Measurements from ENCODE around the gene USF3.
A peak's percentile ranks its signal among the peaks of the same experiment; 100 is the strongest.

Gene USF3

DNA sequence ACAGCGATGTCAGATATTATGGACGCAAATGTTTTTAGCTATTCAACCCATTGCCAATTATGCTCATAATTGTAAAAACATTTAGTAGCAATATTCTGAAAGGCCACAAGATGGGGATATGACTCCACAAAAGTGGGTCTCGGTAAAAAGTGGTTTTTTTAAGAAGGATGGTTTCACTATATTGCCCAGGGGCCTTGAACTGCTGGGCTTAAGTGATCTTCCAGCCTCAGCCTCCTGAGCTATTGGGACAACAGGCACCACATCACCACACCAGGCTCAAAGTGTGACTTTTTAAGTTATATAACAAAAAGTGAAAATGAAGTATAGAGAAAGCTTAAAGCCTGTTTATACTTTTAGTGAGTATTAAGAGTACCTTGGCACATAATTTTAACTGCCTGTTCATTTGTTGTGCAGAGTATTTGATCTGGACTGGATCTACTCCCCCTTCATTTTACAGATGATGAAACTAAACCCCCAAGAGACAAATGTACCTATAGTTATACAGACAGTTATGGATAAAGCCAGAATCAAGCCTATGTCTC, 40.2 kb upstream of the USF3 start:
- DNase-seq (ENCODE audit: low read depth) = peak; percentile 77
- TF ChIP-seq, protein P1, sequence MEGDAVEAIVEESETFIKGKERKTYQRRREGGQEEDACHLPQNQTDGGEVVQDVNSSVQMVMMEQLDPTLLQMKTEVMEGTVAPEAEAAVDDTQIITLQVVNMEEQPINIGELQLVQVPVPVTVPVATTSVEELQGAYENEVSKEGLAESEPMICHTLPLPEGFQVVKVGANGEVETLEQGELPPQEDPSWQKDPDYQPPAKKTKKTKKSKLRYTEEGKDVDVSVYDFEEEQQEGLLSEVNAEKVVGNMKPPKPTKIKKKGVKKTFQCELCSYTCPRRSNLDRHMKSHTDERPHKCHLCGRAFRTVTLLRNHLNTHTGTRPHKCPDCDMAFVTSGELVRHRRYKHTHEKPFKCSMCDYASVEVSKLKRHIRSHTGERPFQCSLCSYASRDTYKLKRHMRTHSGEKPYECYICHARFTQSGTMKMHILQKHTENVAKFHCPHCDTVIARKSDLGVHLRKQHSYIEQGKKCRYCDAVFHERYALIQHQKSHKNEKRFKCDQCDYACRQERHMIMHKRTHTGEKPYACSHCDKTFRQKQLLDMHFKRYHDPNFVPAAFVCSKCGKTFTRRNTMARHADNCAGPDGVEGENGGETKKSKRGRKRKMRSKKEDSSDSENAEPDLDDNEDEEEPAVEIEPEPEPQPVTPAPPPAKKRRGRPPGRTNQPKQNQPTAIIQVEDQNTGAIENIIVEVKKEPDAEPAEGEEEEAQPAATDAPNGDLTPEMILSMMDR (conservative IDR thresholded peaks at IDR 0.05; ENCODE audit: control insufficient read depth, insufficient read depth, low read depth, low read length) = peak; percentile 69
- no peak overlapping the region for H3K4me3 ChIP-seq (ENCODE audit: control insufficient read depth, low read depth, low read length)

- H3K4me3 ChIP-seq (ENCODE audit: control insufficient read depth, low read depth, low read length) = no peak overlapping the region
These were observed 35.3 kb upstream of the USF3 start for GRCh38 chr3:113731694-113732093.

DNA sequence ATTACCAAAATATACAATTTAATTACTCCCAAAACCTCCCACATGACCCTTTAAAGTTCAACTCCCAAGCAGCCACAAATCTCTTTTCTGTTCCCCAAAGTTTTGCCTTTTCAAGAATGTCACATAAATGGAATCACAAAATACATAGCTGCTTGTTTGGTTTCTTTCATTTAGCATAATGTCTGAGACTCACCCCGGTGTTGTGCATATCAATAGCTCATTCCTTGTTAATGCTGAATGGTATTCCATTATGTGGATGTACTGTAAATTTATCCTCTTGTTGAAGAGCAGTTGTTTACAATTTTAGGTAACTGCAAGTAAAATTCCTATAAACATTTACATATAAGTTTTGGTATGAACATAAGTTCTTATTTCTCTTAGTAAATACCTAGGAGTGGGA, 34.1 kb upstream of the USF3 start:
- TF ChIP-seq, protein P1 (conservative IDR thresholded peaks at IDR 0.05; ENCODE audit: control insufficient read depth, insufficient read depth, low read depth, low read length) = no peak
- DNase-seq (ENCODE audit: low read depth) = no peak
- no peak overlapping the region for H3K4me3 ChIP-seq (ENCODE audit: control insufficient read depth, low read depth, low read length)

More at GRCh38 chr3:113731694-113732093, 35.3 kb upstream of the USF3 start:
- TF ChIP-seq, protein P1 (conservative IDR thresholded peaks at IDR 0.05; ENCODE audit: control insufficient read depth, insufficient read depth, low read depth, low read length) = no peak
- DNase-seq (ENCODE audit: low read depth) = no peak

DNA sequence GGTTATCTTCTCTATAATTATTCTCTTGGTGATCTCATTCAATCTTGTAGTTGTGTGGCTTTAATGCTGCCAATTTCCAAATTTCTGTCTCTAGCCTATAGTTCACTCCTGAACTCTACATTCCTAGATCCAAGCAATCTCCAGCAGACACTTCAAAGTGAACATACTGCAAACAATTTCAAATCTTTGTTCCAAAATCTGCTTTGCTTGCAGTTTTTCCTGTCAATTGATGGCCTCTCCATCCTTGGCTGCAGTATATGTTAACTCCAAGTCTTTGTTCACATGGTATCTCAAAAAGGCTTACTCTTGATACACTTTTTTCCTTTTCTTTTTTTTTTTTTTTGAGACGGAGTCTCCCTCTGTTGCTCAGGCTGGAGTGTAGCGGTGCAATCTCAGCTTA, 32.2 kb upstream of the USF3 start:
- DNase-seq (ENCODE audit: low read depth) = no peak
- TF ChIP-seq, protein P1 (conservative IDR thresholded peaks at IDR 0.05; ENCODE audit: control insufficient read depth, insufficient read depth, low read depth, low read length) = no peak
- no peak overlapping the region for H3K4me3 ChIP-seq (ENCODE audit: control insufficient read depth, low read depth, low read length)

GRCh38 chr3:113721636-113722035, 25.2 kb upstream of the USF3 start:
- no peak for DNase-seq (ENCODE audit: low read depth)
- H3K4me3 ChIP-seq (ENCODE audit: control insufficient read depth, low read depth, low read length) = no peak overlapping the region
- TF ChIP-seq, protein P1 (conservative IDR thresholded peaks at IDR 0.05; ENCODE audit: control insufficient read depth, insufficient read depth, low read depth, low read length) = no peak

- TF ChIP-seq, protein P1 (conservative IDR thresholded peaks at IDR 0.05; ENCODE audit: control insufficient read depth, insufficient read depth, low read depth, low read length) = no peak
- DNase-seq (ENCODE audit: low read depth) = no peak
- H3K4me3 ChIP-seq (ENCODE audit: control insufficient read depth, low read depth, low read length) = no peak overlapping the region
These were observed 23.3 kb upstream of the USF3 start for GRCh38 chr3:113719758-113720157.

GRCh38 chr3:113719294-113719693, 22.9 kb upstream of the USF3 start:
- H3K4me3 ChIP-seq (ENCODE audit: control insufficient read depth, low read depth, low read length) = no peak overlapping the region
- TF ChIP-seq, protein P1 (conservative IDR thresholded peaks at IDR 0.05; ENCODE audit: control insufficient read depth, insufficient read depth, low read depth, low read length) = no peak
- peak; percentile 35 for DNase-seq (ENCODE audit: low read depth)
